Trophoblast cell (in vitro differentiated cells and primary cell): ENCODE results near the gene DUS2.
A peak's percentile ranks its signal among the peaks of the same experiment; 100 is the strongest.
"Not testable (repeated sequence)": the region's sequence is repeated elsewhere in the genome, so short reads cannot be mapped to it uniquely, and the experiment has no call there.

Experiments
- DNase-seq, 2 donors: peaks; one replicate each; pipeline ENCODE4 v3.0.0-alpha.2; 2016
- H2AFZ ChIP-seq: 2 replicates; pipeline ENCODE4 v1.6.1; 2013; ENCODE audit warnings: low read length, moderate library complexity, mild to moderate bottlenecking; ENCODE audit not compliant: insufficient read depth, poor library complexity
- H2AK5ac ChIP-seq: 2 replicates; pipeline ENCODE4 v1.6.1; 2013; ENCODE audit warnings: mild to moderate bottlenecking, low read length
- H2BK120ac ChIP-seq: 2 replicates; pipeline ENCODE4 v1.6.1; 2013; ENCODE audit warnings: low read length, mild to moderate bottlenecking, moderate library complexity; ENCODE audit not compliant: insufficient read depth, poor library complexity
- H2BK12ac ChIP-seq: 2 replicates; pipeline ENCODE4 v1.6.1; 2013; ENCODE audit warnings: mild to moderate bottlenecking, low read length, moderate library complexity
- H2BK5ac ChIP-seq: 2 replicates; pipeline ENCODE4 v1.6.1; 2013; ENCODE audit warnings: low read length, low read depth, moderate library complexity, mild to moderate bottlenecking; ENCODE audit not compliant: poor library complexity
- H3K14ac ChIP-seq: 2 replicates; pipeline ENCODE4 v1.6.1; 2013; ENCODE audit warnings: mild to moderate bottlenecking, low read length
- H3K18ac ChIP-seq: 2 replicates; pipeline ENCODE4 v1.6.1; 2013; ENCODE audit warnings: mild to moderate bottlenecking, low read length
- H3K23ac ChIP-seq: 2 replicates; pipeline ENCODE4 v1.6.1; 2013; ENCODE audit warnings: low read length
- H3K27ac ChIP-seq: 2 replicates; pipeline ENCODE4 v1.5.1; 2013; ENCODE audit warnings: low read depth, mild to moderate bottlenecking, inconsistent platforms, low read length, moderate library complexity
- H3K27me3 ChIP-seq: 2 replicates; pipeline ENCODE4 v1.6.1; 2013; ENCODE audit warnings: inconsistent platforms, mild to moderate bottlenecking, low read length, moderate library complexity; ENCODE audit not compliant: insufficient read depth
- H3K36me3 ChIP-seq, 2 experiments: 1 replicate in 1 of 2; 2 replicates in 1 of 2; pipeline ENCODE4 v1.6.1; 2013; ENCODE audit warnings: low read length in 2 of 2, mild to moderate bottlenecking in 2 of 2, moderate library complexity in 1 of 2; ENCODE audit not compliant: insufficient read depth in 2 of 2, control insufficient read depth in 1 of 2
- H3K4ac ChIP-seq: 2 replicates; pipeline ENCODE4 v1.6.1; 2013; ENCODE audit warnings: low read depth, mild to moderate bottlenecking, low read length, moderate library complexity
- H3K4me1 ChIP-seq, 2 experiments: 1 replicate in 1 of 2; 2 replicates in 1 of 2; pipeline ENCODE4 v1.6.1; 2013; ENCODE audit warnings: low read length in 2 of 2, mild to moderate bottlenecking in 2 of 2, moderate library complexity in 1 of 2; ENCODE audit not compliant: insufficient read depth in 2 of 2, control insufficient read depth in 1 of 2
- H3K4me2 ChIP-seq: 2 replicates; pipeline ENCODE4 v1.6.1; 2013; ENCODE audit warnings: inconsistent platforms, mild to moderate bottlenecking, low read length, moderate library complexity
- H3K4me3 ChIP-seq: 2 replicates; pipeline ENCODE4 v1.5.1; 2013; ENCODE audit warnings: mild to moderate bottlenecking, low read depth, low read length, inconsistent platforms
- H3K79me1 ChIP-seq: one replicate; pipeline ENCODE4 v1.6.1; 2013; ENCODE audit warnings: low read length
- H3K79me2 ChIP-seq: 2 replicates; pipeline ENCODE4 v1.6.1; 2013; ENCODE audit warnings: low read length, mild to moderate bottlenecking; ENCODE audit not compliant: control insufficient read depth, insufficient read depth, poor library complexity
- H3K9ac ChIP-seq: 2 replicates; pipeline ENCODE4 v1.6.1; 2013; ENCODE audit warnings: mild to moderate bottlenecking, low read length
- H3K9me3 ChIP-seq: 2 replicates; pipeline ENCODE4 v1.6.1; 2013; ENCODE audit warnings: low read depth, mild to moderate bottlenecking, control low read depth, inconsistent platforms, low read length; ENCODE audit not compliant: insufficient read depth
- H4K12ac ChIP-seq: 2 replicates; pipeline ENCODE4 v1.6.1; 2013; ENCODE audit warnings: low read depth, mild to moderate bottlenecking, low read length, moderate library complexity
- H4K8ac ChIP-seq: 2 replicates; pipeline ENCODE4 v1.6.1; 2013; ENCODE audit warnings: low read depth, mild to moderate bottlenecking, low read length, moderate library complexity
- H4K91ac ChIP-seq: one replicate; pipeline ENCODE4 v1.6.1; 2013; ENCODE audit warnings: low read depth, mild to moderate bottlenecking, low read length, moderate library complexity
- WGBS: extraction: QIAGEN DNeasy Blood & Tissue Kit; methylation state at CpG from one replicate; pipeline ENCODE4 v1.1.7; 2013; ENCODE audit warnings: missing lambda C conversion rate; ENCODE audit not compliant: insufficient read length, insufficient coverage; ENCODE audit errors: extremely low coverage; 5-methylcytosine and 5-hydroxymethylcytosine counted together

DUS2 gene

GRCh38 chr16:68113059-68113761 is 90.1 kb downstream of the DUS2 start:
- H3K36me3 ChIP-seq = no peaks in the 10 kb centered on the region
- no peak overlapping the region for H4K12ac ChIP-seq
- no peak overlapping the region for H3K4ac ChIP-seq
- H2BK5ac ChIP-seq = no peak overlapping the region
- no peak overlapping the region for H3K4me2 ChIP-seq
- no peak overlapping the region for H4K91ac ChIP-seq
- H3K79me2 ChIP-seq = no peaks in the 10 kb centered on the region
- H3K27me3 ChIP-seq = no peaks in the 10 kb centered on the region
- no peak overlapping the region for H3K27ac ChIP-seq
- H3K9ac ChIP-seq = no peak overlapping the region
- no peak overlapping the region for H3K4me3 ChIP-seq
- H2AK5ac ChIP-seq = no peak overlapping the region
- no peak overlapping the region for H2BK12ac ChIP-seq
- no peak overlapping the region for H2BK120ac ChIP-seq
- no peak overlapping the region for H3K14ac ChIP-seq
- no peak overlapping the region for H3K23ac ChIP-seq
- WGBS = no CpG with 5 or more reads among the region's 5 CpGs
- H3K79me1 ChIP-seq = no peaks in the 10 kb centered on the region
- no peak overlapping the region for H2AFZ ChIP-seq
- peaks cover 2% of the 10 kb centered on the region for H3K9me3 ChIP-seq
- H3K18ac ChIP-seq = no peak overlapping the region
- peaks cover 0 to 4% of the 10 kb centered on the region in 2 experiments for H3K4me1 ChIP-seq
- no peak overlapping the region for H4K8ac ChIP-seq
- DNase-seq = no peak

- no peak overlapping the region for H4K12ac ChIP-seq
- H3K79me1 ChIP-seq = no peaks in the 10 kb centered on the region
- H3K27ac ChIP-seq = no peak overlapping the region
- H3K4me2 ChIP-seq = no peak overlapping the region
- H3K79me2 ChIP-seq = no peaks in the 10 kb centered on the region
- no CpG with 5 or more reads among the region's 12 CpGs for WGBS
- no peak overlapping the region for H3K4ac ChIP-seq
- no peak for DNase-seq
- H2AFZ ChIP-seq = no peak overlapping the region
- H4K8ac ChIP-seq = no peak overlapping the region
- no peaks in the 10 kb centered on the region for H3K27me3 ChIP-seq
- H4K91ac ChIP-seq = no peak overlapping the region
- no peak overlapping the region for H2AK5ac ChIP-seq
- no peak overlapping the region for H3K9ac ChIP-seq
- H3K4me1 ChIP-seq = peaks cover 0 to 4% of the 10 kb centered on the region in 2 experiments
- no peak overlapping the region for H3K18ac ChIP-seq
- no peak overlapping the region for H3K23ac ChIP-seq
- H3K4me3 ChIP-seq = no peak overlapping the region
- no peak overlapping the region for H3K14ac ChIP-seq
- H2BK12ac ChIP-seq = no peak overlapping the region
- no peak overlapping the region for H2BK120ac ChIP-seq
- no peak overlapping the region for H2BK5ac ChIP-seq
- no peaks in the 10 kb centered on the region for H3K36me3 ChIP-seq
- H3K9me3 ChIP-seq = peaks cover 2% of the 10 kb centered on the region
Measured at GRCh38 chr16:68113765-68114240, 90.7 kb downstream of the DUS2 start.

- not testable (repeated sequence) for H2AFZ ChIP-seq, H2BK5ac ChIP-seq, H4K8ac ChIP-seq, H2AK5ac ChIP-seq, H3K4ac ChIP-seq, H2BK12ac ChIP-seq, H4K91ac ChIP-seq, H3K23ac ChIP-seq, H3K18ac ChIP-seq, H3K14ac ChIP-seq, H3K4me1 ChIP-seq, H3K79me1 ChIP-seq, H3K27ac ChIP-seq, H3K27me3 ChIP-seq, H3K9me3 ChIP-seq, H4K12ac ChIP-seq, H3K4me2 ChIP-seq, H3K9ac ChIP-seq, H3K79me2 ChIP-seq, H3K36me3 ChIP-seq, H3K4me3 ChIP-seq, H2BK120ac ChIP-seq
- DNase-seq = peak; percentile 4 to 27
- no CpG with 5 or more reads among the region's 8 CpGs for WGBS
Measured at GRCh38 chr16:68114939-68115338, 91.9 kb downstream of the DUS2 start.

- Histone ChIP-seq H3K23ac (no peak overlapping the region), H3K79me2 (no peaks in the 10 kb centered on the region), H3K4me1 (peaks cover 0 to 4% of the 10 kb centered on the region in 2 experiments), H3K4me2 (no peak overlapping the region), H3K18ac (no peak overlapping the region), H2BK120ac (no peak overlapping the region), H4K8ac (no peak overlapping the region), H3K9me3 (peaks cover 2% of the 10 kb centered on the region), H2BK12ac (no peak overlapping the region), H3K4me3 (no peak overlapping the region), H3K36me3 (no peaks in the 10 kb centered on the region), H4K12ac (no peak overlapping the region), H3K9ac (no peak overlapping the region), H3K79me1 (no peaks in the 10 kb centered on the region), H3K27ac (no peak overlapping the region), H2BK5ac (no peak overlapping the region), H2AK5ac (no peak overlapping the region), H4K91ac (no peak overlapping the region), H3K27me3 (no peaks in the 10 kb centered on the region), H3K14ac (no peak overlapping the region), H2AFZ (no peak overlapping the region), H3K4ac (no peak overlapping the region)
- no CpG with 5 or more reads among the region's 2 CpGs for WGBS
- DNase-seq = no peak
Measured at GRCh38 chr16:68115851-68116250, 92.8 kb downstream of the DUS2 start.
